ENCODE results near the gene CSF1R. TPM values are rescaled to one million over a fixed set of nuclear protein-coding genes. Genes with fewer than 3 reads are reported as not detected.

The CSF1R gene
- total and polyA plus RNA-seq, 2 donors (not counting 3 experiments of a cell fraction or from before 2014, with no cell fraction given): not detected

GRCh38 chr5:150023136-150023535, 63.2 kb downstream of the CSF1R start:
- dilution Hi-C loops (cut with MboI; ENCODE audit: extremely low pct_ligation_motif_present, low sequenced_read_pairs) (no loop called here), intact Hi-C loops (cut with micrococcal nuclease) (no loop called here)
- POLR2A ChIA-PET: interaction anchor here (1.1 to 1.5 kb wide), 2 partner anchors 8 to 59 kb away, joined by 3 to 5 read pairs; no protein-coding TSS in a partner anchor
- no peak overlapping the region for H3K4me3 ChIP-seq (replicated peaks in 1 of 3; ENCODE audit: insufficient read depth in 1 of 3, low read depth in 1 of 3, low read length in 3 of 3)
- BruUV-seq (replicated peaks): no TSS peak
- H3K27me3 ChIP-seq (ENCODE audit: control insufficient read depth in 2 of 2, insufficient read depth in 2 of 2, low read length in 2 of 2): no peaks in the 10 kb centered on the region
- DNase-seq (ENCODE audit: low read depth, low spot score) (no peak), FAIRE-seq (no peak)
- no peaks in the 10 kb centered on the region for H3K9me3 ChIP-seq (replicated peaks; ENCODE audit: control insufficient read depth, insufficient read depth, low read length)
- H3K79me2 ChIP-seq (ENCODE audit: control insufficient read depth, insufficient read depth, low read length): peaks cover 4% of the 10 kb centered on the region
- CTCF ChIA-PET: interaction anchor here (0.6 to 2.8 kb wide), 7 partner anchors 11 to 461 kb away, joined by 3 to 16 read pairs (median 9); partner anchors contain the start of genes HMGXB3 and TIGD6
- H2AFZ ChIP-seq (ENCODE audit: low read depth, low read length): no peak overlapping the region
- peak overlapping the region; percentile 16 for H3K9ac ChIP-seq (replicated peaks; ENCODE audit: extremely low read depth, insufficient read depth, low read length)
- no peak overlapping the region for H3K4me2 ChIP-seq (ENCODE audit: insufficient read depth, low read length)
- no peaks in the 10 kb centered on the region for H4K20me1 ChIP-seq (replicated peaks; ENCODE audit: control insufficient read depth, extremely low read depth, insufficient read depth, low read length)
- no peak for TF ChIP-seq MAX (IDR thresholded peaks at IDR 0.05; ENCODE audit: insufficient read depth, insufficient read length)
- TF ChIP-seq POLR2A (IDR thresholded peaks at IDR 0.05; ENCODE audit: low read depth, low read length): no peak
- no peak for TF ChIP-seq EZH2 (IDR thresholded peaks at IDR 0.05; ENCODE audit: borderline replicate concordance, low read depth, low read length, severe bottlenecking)
- no peak for TF ChIP-seq POLR2AphosphoS5 (IDR thresholded peaks at IDR 0.05; ENCODE audit: insufficient read depth, low read depth, low read length)
- TF ChIP-seq JUN (IDR thresholded peaks at IDR 0.05; ENCODE audit: borderline replicate concordance, insufficient read depth, insufficient read length, low read depth): no peak
- TF ChIP-seq CTCF (IDR thresholded peaks at IDR 0.05; ENCODE audit: extremely low read depth in 1 of 2, insufficient read depth in 1 of 2, low read depth in 1 of 2, low read length in 2 of 2): no peak
- TF ChIP-seq GATA2 (IDR thresholded peaks at IDR 0.05; ENCODE audit: insufficient read depth, insufficient read length, low read depth, low read length): no peak
- peaks cover 34% of the 10 kb centered on the region for H3K4me1 ChIP-seq (ENCODE audit: control insufficient read depth, extremely low read depth, insufficient read depth, low read length)
- H3K27ac ChIP-seq (ENCODE audit: insufficient read depth, low read depth, low read length): peak overlapping the region; percentile 92
- H3K9me1 ChIP-seq (replicated peaks; ENCODE audit: control insufficient read depth, extremely low read depth, insufficient read depth, low read length): no peaks in the 10 kb centered on the region
- peaks cover 18 to 21% of the 10 kb centered on the region in 2 experiments for H3K36me3 ChIP-seq (ENCODE audit: control insufficient read depth in 2 of 2, extremely low read depth in 1 of 2, insufficient read depth in 2 of 2, low read length in 2 of 2)
